HG03439 (cell line): Measurements from ENCODE around the gene CCL25.
A peak's percentile ranks its signal among the peaks of the same experiment; 100 is the strongest.
"Not testable (repeated sequence)": the region's sequence is repeated elsewhere in the genome, so short reads cannot be mapped to it uniquely, and the experiment has no call there.

Experiments used
- ATAC-seq: cut with Tn5 transposase; IDR thresholded peaks from one replicate; pipeline ENCODE4 v1.9.1; 2021; ENCODE audit warnings: mild to moderate bottlenecking, moderate library complexity; ENCODE audit not compliant: unreplicated experiment

CCL25 gene

GRCh38 chr19:8052464-8052859, at the start of gene CCL25:
CCL25 (plus strand) TSS chr19:8052760; CDS start chr19:8053050, 290 bp downstream.
- no peak for ATAC-seq

- ATAC-seq = no peak
These were observed 48.6 kb upstream of the CCL25 start for GRCh38 chr19:8004001-8004400.

DNA sequence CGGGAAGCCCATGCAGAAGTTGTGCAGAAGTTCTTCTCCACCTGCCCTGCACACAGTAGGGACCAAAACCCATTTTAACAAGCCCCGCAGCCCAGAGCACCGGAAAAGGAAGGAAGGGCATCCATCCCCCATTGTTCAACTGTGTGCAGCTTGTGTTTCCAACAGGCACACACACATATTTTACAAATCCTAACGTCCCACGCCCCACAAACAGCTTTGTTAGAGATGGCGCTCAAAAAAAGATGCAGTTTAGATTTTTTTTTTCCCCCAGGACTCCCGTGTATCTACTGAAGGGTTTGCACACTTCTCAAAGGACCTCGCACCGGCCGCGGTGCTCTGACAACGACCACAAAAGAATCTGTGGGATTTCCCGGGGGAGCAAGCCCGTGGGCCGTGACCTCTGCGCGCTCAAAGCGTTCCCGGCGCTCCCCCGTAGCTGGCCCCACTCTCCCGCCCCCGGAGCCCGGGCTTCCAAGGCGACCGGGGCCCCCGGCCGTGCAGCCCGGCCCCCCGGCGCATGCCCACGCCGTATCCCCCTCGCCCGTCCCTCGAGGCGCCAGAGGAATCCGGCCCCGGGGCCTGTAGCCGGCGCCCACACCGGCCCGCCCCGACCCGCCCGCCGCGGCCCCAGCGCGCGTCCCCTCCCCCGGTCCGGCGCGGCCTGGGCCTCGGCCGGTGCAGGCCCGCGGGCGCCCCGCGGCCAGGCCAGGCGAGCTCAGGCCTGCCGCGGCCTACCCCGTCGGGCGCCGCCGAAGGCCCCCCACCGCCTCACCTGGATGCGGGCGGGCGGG, 47.6 kb upstream of the CCL25 start:
- peak; percentile 27 for ATAC-seq

DNA sequence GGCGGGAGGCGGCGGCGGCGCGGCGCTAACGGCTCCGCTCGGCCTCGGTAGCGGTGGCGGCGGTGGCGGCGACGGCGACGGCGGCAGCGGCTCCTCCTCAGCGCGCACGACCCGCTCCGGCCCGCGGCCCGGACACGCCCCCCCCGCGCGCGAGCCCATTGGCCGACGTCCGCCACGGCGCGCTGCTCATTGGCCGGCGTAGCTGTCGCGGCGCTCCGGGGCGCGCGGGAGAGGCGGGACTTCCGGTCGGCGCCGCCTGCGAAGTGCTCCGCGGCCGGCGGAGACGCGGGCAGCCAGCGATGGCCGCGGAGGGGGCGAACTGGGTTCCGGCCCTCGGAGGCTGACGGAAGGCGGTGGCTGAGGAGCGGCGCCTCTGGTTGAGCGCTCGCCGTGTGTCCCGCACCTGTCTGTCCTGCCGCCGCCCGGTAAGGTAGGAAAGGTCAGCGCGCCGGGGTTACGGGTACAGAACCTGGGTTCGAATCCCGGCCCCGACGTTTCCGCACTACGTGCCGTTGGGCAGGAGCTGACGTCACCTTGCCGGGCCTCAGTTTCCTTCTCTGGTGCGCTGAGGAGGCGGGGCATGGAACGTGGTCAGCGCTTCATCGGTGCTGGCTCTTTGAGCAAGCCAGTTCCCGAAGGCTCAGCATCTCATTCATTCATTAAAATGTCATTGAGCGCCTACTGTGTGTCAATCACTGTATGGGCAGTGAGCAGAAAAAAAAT, 46.9 kb upstream of the CCL25 start, which contains the start of gene ELAVL1:
Gene ELAVL1 (minus strand): TSS at position 108 of the 723 bp plus-strand sequence. CDS start 13,826 bp downstream, outside the sequence.
- ATAC-seq = peak; percentile 53

DNA sequence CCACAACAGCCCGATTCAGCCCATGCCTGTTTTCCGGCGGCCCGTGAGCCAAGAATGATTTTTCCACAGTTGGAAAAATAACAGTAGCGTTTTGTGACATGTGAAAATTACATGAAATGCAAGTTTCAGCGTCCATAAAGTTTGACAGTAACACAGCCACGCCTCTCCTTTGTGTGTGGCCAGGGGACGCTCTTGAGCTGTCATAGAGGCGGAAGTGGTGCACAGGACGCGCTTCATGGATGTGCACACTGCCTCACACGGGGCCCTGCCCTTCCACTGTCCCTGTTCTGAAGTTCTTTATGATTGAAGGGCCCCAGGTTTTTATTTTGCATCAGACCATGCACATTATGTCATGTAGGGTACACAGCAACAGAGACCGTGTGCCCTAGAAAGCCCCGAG, 34.8 kb upstream of the CCL25 start:
- ATAC-seq = no peak

GRCh38 chr19:8020681-8021080, 31.9 kb upstream of the CCL25 start:
- no peak for ATAC-seq

- ATAC-seq = no peak
These were observed 31.2 kb upstream of the CCL25 start for GRCh38 chr19:8021374-8021773.

DNA sequence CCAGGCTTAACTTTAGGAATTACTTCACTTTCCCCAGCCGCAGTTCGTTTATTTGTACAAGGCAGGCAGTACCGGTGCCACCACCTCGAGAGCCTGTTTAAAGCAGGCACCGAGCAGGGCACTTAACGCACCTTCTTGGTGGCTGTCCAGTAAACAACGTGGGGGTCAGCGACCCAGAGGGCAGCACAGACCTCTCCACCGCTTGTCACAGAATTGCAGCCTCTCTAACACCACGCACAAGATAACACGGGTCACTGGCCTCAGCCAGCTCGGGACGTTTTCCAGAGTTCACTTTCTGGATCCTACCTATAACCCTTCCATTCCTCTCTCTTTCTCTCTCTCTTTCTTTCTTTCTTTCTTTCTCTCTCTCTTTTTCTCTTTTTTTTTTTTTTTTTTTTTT, 30.3 kb upstream of the CCL25 start:
- ATAC-seq = no peak

DNA sequence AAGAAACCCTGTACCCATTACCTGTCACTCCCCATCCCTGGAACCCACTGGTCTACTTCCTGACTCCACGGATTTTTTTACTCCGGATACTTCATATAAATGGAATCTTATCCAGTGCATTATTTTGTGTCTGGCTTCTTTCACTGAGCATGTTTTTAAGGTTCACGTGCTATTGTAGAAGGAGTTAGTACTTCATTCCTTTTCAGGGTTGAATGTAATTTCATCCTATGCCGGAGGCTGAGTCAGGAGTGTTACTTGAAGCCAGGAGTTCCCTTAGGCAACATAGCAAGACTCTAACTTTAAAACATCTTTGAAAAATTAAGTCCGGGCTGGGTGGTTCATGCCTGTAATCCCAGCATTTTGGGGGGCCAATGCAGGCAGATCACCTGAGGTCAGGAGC, 29.2 kb upstream of the CCL25 start:
- ATAC-seq = no peak

GRCh38 chr19:8024256-8024655, 28.3 kb upstream of the CCL25 start:
- not testable (repeated sequence) for ATAC-seq

DNA sequence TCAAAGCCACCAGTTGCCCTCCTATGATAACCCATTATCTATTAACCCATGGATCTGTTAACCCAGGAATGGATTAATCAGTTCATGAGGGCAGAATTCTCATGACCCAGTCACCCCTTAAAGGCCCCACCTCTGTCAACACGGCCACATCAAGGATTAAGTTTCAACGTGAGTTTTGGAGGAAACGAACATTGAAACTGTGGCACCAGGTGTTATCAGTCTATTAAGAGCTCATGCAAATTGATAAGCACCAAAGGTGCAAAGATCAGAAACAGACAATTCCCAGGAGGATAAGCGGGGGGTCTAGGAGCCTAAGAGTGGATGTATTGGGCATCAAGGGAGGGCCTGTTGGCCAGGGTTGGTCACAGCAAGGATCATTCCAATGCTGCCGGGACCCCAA, 27.2 kb upstream of the CCL25 start:
- ATAC-seq = no peak

GRCh38 chr19:8028951-8029491, 23.5 kb upstream of the CCL25 start:
- ATAC-seq = no peak

GRCh38 chr19:8030960-8031359, 21.6 kb upstream of the CCL25 start:
- no peak for ATAC-seq

DNA sequence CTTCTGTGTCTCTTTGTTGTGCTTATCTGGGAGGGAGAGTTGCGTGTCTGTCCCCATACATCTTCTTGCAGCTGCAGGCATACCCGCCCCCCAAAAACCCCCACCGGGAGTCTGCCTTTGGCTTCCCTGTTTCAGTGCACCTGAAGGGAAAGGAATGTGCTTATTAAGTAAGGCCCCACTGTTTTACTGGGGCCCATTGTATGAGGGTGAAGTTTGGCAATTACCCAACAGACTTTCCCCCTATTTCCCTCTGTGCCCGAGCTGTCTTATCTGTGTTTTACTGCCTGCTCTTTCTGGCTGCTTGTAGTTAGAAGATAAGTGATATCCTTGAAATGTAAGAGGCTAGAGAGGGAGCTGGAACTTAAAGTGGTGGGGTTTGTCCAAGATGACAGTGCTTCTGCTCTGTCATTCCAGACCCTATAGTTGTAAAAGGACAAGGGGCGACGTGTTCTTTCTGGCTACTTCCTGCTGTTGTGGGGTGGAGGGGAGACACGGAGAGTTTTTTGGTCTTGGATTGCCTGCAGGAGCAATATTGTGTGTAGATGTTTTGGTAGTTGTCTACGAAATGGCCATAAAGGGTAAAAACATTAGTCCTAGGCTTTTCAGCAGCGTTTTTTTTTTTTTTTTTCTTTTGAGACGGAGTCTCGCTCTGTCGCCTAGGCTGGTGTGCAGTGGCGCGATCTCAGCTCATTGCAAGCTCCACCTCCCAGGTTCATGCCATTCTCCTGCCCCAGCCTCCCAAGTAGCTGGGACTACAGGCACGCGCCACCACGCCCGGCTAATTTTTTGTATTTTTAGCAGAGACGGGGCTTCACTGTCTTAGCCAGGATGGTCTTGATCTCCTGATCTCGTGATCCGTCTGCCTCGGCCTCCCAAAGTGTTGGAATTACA, 19.0 kb upstream of the CCL25 start:
- ATAC-seq = not testable (repeated sequence)

DNA sequence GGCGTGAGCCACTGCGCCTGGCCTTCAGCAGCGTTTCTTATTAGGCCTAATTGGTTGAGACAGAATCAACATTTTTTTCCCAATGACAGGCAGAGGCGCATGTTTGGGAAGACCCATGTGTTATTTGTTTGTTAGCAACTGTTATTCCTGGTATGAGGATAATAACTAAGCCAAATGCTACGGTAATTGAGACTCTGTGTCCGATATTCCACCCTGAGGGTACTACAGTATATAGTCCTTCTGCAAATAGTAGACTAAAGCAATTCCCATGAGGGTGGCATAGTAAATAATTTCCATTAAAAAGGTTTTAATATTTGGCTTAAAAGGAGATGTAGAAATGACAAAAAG, 18.4 kb upstream of the CCL25 start:
- ATAC-seq = no peak

- ATAC-seq = no peak
These were observed 16.0 kb upstream of the CCL25 start for GRCh38 chr19:8036434-8037099.

DNA sequence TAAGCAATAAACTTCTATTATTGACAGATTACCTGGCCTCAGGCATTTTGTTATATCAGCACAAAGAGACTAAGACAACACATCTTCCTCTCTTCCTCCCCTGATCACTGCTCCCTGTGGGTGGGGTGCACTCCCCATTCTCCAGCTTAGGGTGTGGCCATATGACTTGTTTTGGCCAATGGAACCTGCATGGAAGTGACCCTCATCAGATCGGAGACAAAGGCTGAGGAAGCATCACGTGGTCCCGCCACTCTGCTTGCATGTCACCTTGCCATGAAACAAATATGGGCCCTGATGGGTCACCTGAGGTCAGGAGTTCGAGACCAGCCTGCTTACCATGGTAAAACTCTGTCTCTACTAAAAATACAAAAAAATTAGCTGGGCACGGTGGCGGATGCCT, 13.7 kb upstream of the CCL25 start:
- ATAC-seq = no peak

GRCh38 chr19:8039231-8039630, 13.3 kb upstream of the CCL25 start:
- no peak for ATAC-seq

DNA sequence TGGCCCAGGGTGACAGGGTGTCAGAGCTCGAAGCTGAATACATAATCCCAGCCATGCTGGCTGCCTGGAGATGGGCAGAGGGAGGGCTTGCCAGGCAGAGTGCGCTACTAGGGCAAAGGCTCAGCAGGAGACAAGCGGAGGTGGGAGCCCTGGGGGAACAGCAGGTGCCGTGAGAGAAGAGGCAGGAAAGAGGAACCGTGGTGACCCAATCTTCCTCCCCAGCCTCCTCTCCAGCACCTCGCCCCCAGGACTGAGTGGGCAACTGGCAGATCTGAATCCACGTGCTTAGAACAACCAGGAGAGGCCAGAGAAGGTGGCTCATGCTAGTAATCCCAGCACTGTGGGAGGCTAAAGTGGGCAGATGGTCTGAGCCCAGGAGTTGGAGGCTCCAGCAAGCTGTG, 11.0 kb upstream of the CCL25 start:
- ATAC-seq = no peak

GRCh38 chr19:8042900-8043299, 9.7 kb upstream of the CCL25 start:
- ATAC-seq = no peak

- no peak for ATAC-seq
These were observed 8.5 kb upstream of the CCL25 start for GRCh38 chr19:8044018-8044417.
